Mucosa of descending colon (tissue), 3 donors: Measurements from ENCODE around the gene RASGRP1. TPM values are rescaled to one million over a fixed set of nuclear protein-coding genes. Genes with fewer than 3 reads are reported as not detected.

Experiments
- ATAC-seq: fragments of 200-7000 bp; cut with Tn5 transposase; one replicate; pipeline ENCODE4 v1.9.1; 2020; ENCODE audit warnings: mild to moderate bottlenecking, moderate library complexity
- DNase-seq, 3 donors: peaks; one replicate each; pipeline ENCODE4 v3.0.0-alpha.2; 2020
- H3K36me3 ChIP-seq: fragments of 200-600 bp; one replicate; pipeline ENCODE4 v1.8.0; 2021; ENCODE audit warnings: low read depth, mild to moderate bottlenecking
- H3K4me1 ChIP-seq: fragments of 200-600 bp; one replicate; pipeline ENCODE4 v1.8.0; 2021; ENCODE audit warnings: low read depth, mild to moderate bottlenecking
- H3K4me3 ChIP-seq: fragments of 200-600 bp; one replicate; pipeline ENCODE4 v1.8.0; 2021; ENCODE audit warnings: mild to moderate bottlenecking
- H3K9me3 ChIP-seq: fragments of 200-600 bp; one replicate; pipeline ENCODE4 v1.8.0; 2021; ENCODE audit warnings: mild to moderate bottlenecking
- CTCF ChIP-seq: fragments of 200-600 bp; IDR thresholded peaks from one replicate; pipeline ENCODE4 v1.8.0; 2022; ENCODE audit warnings: antibody characterized with exemption, mild to moderate bottlenecking
- intact Hi-C, 2 donors: fragments of 100-400 bp; cut with DNase I in 1 of 2; cut with micrococcal nuclease in 1 of 2; formaldehyde crosslinking; loops; one replicate each; pipeline versions ENCODE4 v1.11.0 to v1.11.1; 2022; cut with DNase I, micrococcal nuclease
- total RNA-seq, 3 donors: library from RNA; stranded (reverse); fragmentation: NEBNext Ultra II Directional in 2 of 3; extraction: Animal tissue kit (Norgen Biotek cat#: 25700) in 2 of 3; gene quantifications; one replicate each; pipeline versions ENCODE4 v1.2.1 to v1.2.4, GENCODE V29; 2021 to 2023
- donor health status: DM: no; HTN: no; CAD: no; lungs with moderate emphysema.
- donor health status: DM: no; HTN: no; CAD: no.
- donor health status: DM: no; HTN: yes; CAD: no.

The RASGRP1 gene
- total RNA-seq, 3 donors from 2014 or later: 1.2 to 2.6 (median 2.6) TPM

DNA sequence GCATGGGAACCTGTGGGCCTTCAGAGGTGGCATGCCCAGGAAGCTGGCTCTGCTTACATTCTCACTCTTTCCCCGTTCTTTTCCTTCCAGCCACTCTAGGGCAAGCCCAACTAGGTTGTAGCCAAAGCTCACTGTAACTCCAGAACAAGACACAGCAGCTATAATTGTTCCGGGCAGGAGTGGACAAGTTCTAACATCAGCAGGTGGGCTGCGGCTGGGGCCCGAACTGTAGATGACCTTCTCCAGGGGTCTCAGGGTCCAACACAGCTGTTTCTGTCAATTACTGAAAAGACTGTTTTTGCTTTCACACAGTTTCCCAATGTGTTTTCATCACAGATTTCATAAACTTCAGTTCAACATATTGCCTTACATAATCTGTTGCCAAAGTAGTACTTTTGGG lies 11.5 kb downstream of the RASGRP1 start:
- ATAC-seq: no peak
- H3K4me3 ChIP-seq: no peak overlapping the region
- no peaks in the 10 kb centered on the region for H3K4me1 ChIP-seq
- no peak for DNase-seq
- no peak for TF ChIP-seq CTCF
- intact Hi-C loops: no loop called here
- H3K9me3 ChIP-seq: no peaks in the 10 kb centered on the region
- no peaks in the 10 kb centered on the region for H3K36me3 ChIP-seq

DNA sequence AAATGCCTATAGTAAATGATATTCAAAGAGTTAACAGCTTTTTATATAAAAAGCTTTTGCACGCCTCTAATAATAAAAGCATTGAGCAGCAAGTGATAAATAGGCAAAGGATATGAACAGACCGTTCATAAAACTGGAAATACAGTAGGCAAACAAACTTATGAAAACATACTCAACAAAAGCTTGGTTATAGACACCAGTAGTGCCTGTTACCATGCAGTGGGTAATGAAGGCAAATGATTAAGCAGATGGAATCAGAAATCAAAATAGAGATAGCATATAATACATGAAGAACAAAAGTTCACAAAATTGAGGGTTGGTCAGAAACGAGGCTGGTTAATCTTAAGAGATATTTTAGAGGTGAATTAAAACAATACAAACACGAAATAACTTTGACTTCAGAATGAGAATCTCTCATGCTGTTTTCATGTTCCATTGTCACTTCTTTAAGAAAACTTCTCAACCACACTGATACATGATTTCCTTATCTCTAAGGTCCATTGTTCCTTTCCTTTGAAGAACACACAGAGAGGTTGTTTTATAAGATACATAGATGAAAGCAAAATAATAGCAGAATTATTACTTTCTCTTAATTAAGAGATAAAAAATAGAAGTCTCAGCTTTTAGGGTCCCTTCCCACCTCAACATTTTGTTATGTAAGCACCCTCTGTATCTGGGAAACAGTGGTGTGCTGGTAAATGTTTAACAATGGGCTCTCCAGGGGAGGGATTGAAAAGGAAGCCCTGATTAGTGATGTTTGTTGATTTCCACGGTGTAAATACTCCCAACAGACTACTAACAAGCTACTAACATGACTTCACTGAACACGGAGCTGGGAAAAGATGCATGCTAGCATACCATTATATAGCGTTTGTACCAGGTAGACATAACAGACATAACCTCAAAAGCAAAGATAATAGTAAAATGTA lies 12.6 kb downstream of the RASGRP1 start:
- no peak for DNase-seq
- intact Hi-C loops: no loop called here
- no peaks in the 10 kb centered on the region for H3K36me3 ChIP-seq
- no peak for TF ChIP-seq CTCF
- ATAC-seq: no peak
- H3K4me3 ChIP-seq: no peak overlapping the region
- H3K9me3 ChIP-seq: no peaks in the 10 kb centered on the region
- H3K4me1 ChIP-seq: no peaks in the 10 kb centered on the region

- intact Hi-C loops: no loop called here
These were observed 15.4 kb downstream of the RASGRP1 start for GRCh38 chr15:38549222-38549621.

DNA sequence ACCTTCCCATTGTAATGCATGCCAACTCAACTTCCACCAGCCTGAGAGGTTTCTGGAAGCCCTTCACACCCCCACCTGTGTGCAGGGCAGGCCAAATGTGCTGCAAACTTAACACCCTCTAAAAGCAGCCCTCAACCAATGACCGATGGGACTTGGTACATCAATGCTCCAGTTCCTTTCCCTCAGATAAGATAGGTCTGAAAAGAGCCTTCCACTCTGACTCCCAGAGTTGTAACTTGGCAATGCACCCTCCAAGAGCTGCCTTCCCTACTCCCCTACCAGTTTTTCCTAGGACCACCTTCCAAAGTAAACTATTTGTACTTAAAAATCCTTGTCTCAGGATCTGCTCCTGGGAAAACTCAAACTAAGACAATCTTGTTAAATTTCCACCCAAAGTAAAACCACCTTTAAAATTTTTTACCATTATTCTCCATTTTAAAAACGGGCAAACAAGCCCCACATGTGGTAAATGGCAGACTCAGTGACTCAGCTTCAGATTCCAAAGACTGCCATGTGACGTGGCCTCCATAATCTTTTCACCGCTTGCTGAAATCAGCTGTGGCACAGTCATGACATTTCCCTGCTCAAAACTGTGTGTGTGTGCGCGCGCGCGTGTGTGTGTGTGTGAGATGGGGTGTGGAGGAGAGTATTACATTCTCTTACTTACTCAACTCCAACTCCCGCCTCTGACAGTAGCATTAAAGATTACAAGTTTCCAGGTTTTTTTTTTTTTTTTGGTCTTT lies 17.2 kb downstream of the RASGRP1 start:
- H3K36me3 ChIP-seq: no peaks in the 10 kb centered on the region
- DNase-seq: no peak
- ATAC-seq: no peak
- intact Hi-C loops: no loop called here
- H3K4me1 ChIP-seq: no peaks in the 10 kb centered on the region
- no peak overlapping the region for H3K4me3 ChIP-seq
- TF ChIP-seq CTCF: no peak
- no peaks in the 10 kb centered on the region for H3K9me3 ChIP-seq

More at GRCh38 chr15:38549222-38549621, 15.4 kb downstream of the RASGRP1 start:
- no peak for ATAC-seq
- no peaks in the 10 kb centered on the region for H3K36me3 ChIP-seq
- no peak for DNase-seq
- H3K4me1 ChIP-seq: no peaks in the 10 kb centered on the region
- no peak overlapping the region for H3K4me3 ChIP-seq
- no peaks in the 10 kb centered on the region for H3K9me3 ChIP-seq
- no peak for TF ChIP-seq CTCF

GRCh38 chr15:38545179-38545578 lies 19.4 kb downstream of the RASGRP1 start:
- ATAC-seq (no peak), DNase-seq (no peak)
- Histone ChIP-seq H3K4me1 (peaks cover 3% of the 10 kb centered on the region), H3K36me3 (no peaks in the 10 kb centered on the region), H3K4me3 (no peak overlapping the region), H3K9me3 (no peaks in the 10 kb centered on the region)
- intact Hi-C loops: no loop called here
- no peak for TF ChIP-seq CTCF
